ENCODE measurements around the gene ZNF266.

DNA sequence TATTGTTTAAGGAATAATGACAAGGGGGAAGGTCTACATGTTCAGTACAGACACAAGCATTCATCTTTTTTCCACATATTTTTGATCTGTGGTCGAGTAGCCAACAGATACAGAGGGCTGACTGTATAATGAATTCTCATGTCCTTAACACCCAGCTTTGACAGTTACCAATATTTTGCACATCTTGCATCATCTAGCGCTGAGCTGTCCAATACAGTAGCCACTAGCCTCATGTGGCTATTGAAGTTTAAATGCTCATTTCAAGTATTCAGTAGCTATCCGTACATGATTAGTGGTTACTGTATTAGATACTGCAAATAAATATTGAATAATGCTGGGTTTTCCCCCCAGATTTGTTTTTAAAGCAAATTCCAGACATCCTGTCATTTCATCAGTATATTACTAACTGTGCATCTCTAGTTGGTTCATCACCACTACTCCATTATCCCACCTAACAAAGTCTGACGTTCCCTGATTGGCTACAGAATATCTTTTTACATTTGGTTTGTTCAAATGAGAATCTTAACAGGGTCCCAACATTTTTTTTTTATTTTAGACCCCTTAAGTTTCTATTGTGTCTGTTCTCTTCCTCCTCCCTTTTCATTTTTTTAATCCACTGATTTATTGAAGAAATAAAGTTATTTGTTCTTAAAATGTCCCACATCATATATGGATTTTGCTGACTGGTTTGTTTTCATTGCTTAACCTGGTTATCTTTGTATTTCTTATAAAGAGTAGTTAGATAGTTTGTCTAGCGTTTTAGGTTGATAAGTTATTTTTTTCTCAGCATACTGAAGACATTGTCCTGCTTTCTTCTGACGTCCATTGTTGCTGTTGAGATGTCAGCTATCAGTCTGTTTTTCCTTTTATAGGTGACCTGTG lies 64.4 kb downstream of the ZNF266 start:
- TF ChIP-seq, protein P1, sequence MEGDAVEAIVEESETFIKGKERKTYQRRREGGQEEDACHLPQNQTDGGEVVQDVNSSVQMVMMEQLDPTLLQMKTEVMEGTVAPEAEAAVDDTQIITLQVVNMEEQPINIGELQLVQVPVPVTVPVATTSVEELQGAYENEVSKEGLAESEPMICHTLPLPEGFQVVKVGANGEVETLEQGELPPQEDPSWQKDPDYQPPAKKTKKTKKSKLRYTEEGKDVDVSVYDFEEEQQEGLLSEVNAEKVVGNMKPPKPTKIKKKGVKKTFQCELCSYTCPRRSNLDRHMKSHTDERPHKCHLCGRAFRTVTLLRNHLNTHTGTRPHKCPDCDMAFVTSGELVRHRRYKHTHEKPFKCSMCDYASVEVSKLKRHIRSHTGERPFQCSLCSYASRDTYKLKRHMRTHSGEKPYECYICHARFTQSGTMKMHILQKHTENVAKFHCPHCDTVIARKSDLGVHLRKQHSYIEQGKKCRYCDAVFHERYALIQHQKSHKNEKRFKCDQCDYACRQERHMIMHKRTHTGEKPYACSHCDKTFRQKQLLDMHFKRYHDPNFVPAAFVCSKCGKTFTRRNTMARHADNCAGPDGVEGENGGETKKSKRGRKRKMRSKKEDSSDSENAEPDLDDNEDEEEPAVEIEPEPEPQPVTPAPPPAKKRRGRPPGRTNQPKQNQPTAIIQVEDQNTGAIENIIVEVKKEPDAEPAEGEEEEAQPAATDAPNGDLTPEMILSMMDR (IDR thresholded peaks at IDR 0.05), result no peak
- no peak for TF ChIP-seq POLR2A (IDR thresholded peaks at IDR 0.05)

Data from lower leg skin (tissue), 3 donors.